T follicular helper cell (primary cell): ENCODE data around the gene RESF1.

Experiments
- DNase-seq: peaks from one replicate; pipeline ENCODE4 v3.0.0-alpha.2; 2020; ENCODE audit warnings: low read depth

Gene RESF1

DNA sequence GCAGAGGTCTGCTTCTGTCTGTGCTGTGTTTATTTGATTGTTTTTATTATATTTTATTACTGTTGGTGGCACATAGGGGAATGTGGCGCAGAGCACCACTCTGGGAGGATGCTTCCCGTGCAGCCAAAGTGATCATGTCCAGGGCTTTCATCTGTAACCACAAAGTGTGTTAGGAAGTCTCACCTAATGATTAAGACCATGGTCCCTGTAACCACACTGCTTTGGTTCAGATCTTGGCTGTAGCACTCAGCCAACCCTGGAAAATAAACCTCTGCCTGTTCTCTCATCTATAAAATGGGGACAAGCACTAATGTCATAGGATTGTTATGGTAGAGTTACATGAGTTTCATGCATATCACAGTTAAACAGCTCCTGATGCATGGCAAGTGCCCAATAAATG lies 1.9 kb downstream of the RESF1 start:
- DNase-seq, result no peak

DNA sequence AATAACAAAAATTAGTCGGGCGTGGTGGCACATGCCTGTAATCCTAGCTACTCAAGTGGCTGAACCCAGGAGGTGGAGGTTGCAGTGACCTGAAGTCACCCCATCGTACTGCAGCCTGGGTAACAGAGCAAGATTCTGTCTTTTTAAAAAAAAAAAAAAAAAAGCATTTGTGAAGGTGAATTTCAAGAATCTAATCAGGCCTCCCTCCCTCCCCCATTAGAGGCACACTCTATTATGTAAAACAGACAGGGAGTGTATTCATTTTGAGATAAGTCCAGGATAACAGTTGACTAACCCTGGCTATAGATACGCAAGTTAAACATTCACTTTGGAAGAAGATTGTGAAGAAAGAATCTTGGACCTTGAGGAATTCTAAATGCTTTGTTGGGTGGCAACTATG lies 2.9 kb downstream of the RESF1 start:
- DNase-seq, result no peak

DNA sequence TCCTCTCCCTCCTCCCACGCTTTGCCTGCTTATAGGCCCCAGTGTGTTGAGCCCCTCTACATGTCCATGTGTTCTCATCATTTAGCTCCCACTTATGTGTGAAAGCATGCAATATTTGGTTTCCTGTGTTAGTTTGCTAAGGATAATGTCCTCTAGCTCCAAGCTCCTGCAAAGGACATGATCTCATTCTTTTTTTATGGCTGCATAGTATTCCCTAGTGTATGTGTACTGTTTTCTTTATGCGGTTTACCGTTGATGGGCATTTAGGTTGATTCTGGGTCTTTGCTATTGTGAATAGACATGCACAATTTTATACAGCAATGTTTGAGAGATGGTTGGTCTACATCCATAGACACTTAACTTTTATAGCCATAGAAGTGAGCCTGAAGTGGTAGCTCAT lies 5.1 kb downstream of the RESF1 start:
- DNase-seq, result no peak

DNA sequence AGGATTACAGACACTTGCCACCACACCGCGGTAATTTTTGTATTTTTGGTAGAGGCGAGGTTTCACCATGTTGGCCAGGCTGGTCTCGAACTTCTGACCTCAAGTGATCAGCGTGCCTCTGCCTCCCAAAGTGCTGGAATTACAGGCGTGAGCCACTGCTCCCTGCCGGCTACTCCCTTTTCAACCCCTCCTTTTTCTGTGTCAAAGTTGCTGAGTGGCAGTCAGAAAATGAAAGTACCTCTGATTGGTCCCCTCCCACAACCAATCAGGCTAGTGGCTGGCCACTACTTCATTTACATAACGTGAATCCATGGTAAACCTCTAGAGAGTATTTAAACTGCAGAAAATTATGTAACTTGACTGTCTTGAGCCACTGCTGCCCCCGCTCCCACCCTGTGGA lies 5.9 kb downstream of the RESF1 start:
- peak; percentile 27 for DNase-seq

DNA sequence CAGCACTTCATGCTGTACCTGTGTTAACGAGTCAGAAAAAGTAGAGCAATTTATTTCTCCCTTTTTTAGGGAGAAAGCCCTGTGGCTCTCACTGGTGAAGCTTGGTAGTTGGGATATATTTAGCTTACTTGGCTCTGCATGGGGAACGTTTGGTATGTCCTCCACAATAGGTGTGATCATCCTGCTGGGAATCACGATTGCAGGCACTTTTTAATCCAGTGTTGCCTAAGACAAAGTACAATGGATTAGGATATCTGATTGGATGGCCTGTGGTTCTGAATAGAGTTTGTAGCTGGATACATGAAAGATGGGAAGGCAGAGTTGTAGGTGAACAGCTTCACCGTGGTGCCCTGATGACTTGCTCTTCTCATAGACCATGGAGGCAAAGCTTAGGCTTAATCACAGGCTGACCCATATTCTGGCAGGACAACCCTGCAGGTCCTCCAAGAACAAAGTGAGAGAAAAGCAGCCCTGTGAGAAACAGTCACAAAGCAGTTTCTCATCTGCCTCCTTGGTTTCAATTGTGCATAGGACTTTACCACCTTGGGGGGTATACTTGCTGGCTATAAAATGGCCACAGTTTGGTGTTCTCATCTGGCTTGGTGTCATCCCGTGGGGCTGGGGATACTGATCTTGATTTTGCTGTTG lies 7.5 kb downstream of the RESF1 start:
- no peak for DNase-seq

DNA sequence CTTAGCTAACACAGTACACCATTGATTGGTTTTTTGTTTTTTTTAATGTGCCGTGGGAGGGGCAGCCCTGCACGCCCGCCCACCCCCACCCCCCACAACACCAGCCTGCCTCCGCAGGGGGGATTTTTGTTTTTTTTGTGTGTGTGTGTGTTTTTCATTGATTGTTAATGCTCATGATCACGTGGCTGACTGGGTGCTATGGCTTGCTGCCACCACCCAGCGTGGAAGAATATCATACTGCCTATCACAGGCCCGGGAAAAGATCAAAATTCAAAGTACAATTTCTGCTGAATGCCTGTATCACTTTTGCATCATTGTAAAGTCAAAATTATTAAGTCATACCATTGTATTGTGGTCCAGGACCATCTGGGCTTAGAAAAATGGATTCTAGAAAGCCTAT lies 8.3 kb downstream of the RESF1 start:
- no peak for DNase-seq

DNA sequence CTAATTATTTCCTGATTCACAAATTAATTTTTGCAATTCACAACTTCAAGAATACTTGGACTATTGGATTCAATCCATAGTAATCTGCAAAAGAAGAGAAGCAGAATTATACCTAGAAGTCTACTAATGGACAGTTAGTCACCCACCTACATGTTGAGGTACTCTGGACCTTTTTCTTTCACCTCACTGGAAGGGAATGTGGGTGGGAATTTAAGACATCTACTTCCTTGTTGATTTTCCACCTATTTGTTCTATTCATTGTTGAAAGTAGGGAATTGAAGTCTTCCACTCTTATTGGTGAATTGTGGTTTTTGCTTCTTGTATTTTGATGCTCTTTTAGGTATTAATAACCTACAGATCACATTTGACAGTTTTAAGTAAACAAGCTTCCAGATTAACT lies 11.0 kb downstream of the RESF1 start:
- no peak for DNase-seq

DNA sequence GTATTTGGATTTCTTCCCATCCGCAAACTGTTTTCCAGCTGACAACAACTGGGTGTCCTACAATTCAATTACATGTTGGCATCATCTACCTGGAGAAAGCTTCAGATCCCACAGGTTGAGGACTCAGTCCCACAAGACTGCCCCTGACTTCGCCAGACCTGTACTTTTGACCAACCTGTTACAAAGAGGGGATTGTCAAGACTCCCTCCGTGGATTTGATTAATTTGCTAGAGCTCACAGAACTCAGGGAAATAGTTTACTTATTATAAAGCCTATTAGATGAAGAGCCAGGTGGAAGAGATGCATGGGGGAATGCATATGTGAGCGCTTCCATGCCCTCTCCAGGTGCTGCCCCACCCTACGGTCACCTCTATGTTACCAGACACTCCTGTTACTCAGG lies 14.6 kb downstream of the RESF1 start:
- no peak for DNase-seq

DNA sequence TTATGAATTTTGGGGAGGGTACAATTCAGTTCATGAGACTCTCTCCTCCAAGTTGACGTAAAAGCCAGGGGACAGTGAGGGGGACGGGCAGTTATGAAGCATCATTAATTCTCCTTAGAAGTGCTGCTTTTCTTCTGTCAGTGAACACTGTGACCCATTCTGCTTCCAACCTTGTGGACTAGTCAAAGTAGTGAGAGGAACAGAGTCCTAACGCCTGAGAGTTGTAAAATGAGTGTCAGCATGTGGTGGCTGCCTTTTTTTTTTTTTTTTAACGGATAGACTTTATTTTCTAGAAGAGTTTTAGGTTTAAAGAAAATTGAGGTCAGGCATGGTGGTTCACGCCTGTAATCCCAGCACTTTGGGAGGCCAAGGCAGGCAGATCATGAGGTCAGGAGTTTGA lies 15.5 kb downstream of the RESF1 start:
- no peak for DNase-seq

DNA sequence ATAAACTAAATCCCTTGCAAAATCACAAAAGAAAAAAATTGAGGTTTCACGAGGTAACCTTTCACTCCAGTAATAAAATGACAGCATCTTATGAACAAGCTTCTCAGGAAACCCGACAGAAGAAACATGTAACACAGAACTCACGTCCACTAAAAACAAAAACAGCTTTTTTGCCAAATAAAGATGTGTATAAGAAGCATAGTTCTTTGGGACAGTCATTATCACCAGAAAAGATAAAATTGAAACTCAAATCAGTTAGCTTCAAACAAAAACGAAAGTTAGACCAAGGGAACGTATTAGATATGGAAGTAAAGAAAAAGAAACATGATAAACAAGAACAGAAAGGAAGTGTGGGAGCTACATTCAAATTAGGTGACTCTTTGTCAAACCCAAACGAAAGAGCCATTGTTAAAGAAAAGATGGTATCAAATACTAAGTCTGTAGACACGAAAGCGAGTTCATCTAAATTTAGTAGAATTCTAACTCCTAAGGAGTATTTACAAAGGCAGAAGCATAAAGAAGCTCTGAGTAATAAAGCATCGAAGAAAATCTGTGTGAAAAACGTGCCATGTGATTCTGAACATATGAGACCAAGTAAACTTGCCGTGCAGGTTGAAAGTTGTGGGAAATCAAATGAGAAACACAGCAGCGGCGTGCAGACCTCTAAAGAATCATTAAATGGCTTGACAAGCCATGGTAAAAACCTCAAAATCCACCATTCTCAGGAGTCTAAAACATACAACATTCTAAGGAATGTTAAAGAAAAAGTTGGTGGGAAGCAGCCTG lies 25.8 kb downstream of the RESF1 start:
- DNase-seq, result no peak

DNA sequence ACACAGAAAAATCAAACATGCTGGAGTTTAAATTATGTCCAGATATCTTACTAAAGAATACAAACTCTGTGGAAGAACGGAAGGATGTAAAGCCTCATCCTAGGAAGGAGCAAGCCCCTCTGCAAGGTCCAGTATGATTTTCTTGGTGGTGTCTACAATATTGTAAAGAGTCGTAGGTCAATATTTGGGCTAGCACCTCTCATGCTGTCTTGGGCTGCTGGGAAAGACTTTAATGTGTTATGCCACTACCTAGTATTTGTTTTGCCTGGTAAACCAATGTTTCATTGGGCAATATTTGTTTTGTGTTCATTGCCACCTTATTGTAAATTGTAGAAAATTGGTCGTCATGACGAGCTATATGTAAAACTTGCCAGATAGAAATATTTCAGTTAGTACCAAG lies 26.6 kb downstream of the RESF1 start:
- DNase-seq, result no peak

DNA sequence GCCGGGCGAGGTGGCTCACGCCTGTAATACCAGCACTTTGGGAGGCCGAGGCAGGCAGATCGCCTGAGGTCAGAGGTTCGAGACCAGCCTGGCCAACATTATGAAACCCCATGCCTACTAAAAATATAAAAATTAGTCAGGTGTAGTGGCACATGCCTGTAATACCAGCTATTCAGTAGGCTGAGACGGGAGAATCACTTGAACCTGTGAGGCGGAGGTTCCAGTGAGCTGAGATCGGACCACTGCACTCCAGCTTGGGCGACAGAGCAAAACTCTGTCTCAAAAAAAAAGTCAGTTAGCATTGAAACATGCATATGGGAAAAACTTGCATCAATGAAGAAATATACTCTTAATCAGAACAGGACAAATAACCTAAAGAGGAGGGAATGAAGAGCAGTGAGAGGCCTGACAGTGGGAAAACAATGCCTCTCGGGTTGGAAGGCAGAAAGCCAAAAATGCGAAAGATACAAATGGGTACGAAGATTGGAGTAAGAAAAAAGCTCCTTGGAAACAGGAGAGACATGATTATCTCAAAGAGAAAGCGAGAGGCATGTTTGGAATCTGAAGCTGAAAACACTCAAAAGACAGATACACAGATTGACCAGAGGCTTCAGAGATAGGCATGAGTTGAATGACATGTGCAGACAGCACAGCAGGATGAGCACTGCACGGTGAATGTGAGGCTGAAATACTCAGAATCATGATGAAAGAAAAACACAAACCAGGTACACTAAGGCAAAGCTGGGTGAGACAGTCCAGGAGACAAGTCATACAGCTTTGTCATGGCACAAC lies 30.6 kb downstream of the RESF1 start:
- DNase-seq, result no peak

DNA sequence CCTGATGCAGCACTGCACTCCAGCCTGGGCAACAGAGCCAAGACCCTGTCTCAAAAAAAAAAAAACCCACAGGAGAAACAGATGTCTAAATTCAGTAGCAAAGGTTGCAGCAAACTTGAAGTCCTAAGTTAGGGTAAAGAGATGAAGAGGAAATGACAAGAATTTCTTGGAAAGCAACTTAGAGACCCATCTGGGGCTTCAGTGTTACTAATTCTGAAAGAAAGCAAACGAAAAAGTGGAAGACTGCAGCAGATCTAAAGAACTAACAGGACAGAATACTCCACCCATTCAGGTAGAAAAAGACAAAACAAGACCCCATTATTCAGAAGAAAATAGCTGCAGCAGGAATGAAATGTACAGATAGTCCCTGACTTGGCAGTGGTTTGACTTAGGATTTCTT lies 31.9 kb downstream of the RESF1 start:
- DNase-seq, result no peak

DNA sequence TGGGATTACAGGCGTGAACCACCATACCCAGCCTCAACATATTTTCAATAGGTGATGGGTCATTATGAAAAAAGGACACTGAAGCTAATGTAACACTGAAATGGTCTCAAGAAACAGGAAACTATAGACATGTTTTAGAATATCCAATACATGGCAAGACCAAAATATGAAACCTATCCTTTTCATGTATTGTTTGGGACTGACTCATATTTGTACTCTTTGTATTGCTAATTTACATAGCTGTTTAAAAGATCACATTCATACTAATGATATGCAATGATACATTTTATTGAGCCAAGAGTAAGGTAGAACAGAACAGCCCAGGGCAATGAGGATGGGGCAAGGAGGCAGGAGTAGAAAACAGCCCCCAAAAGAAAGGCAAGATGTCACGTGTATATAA lies 32.6 kb downstream of the RESF1 start:
- DNase-seq, result no peak

DNA sequence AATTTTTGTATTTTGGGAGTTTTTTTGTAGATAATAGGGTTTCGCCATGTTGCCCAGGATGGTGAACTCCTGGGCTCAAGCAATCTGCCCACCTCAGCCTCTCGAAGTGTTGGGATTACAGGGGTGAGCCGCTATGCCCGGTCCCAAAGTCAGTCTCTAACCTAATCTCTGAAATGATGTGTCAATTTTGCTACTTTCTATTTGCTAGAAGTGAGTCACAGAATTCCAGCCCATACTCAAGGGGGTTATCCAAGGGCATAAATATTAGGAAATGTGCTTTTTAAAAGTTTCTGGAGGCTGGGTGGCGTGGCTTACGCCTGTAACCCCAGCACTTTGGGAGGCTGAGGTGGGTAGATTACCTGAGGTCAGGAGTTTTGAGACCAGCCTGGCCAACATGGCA lies 40.5 kb downstream of the RESF1 start:
- DNase-seq, result no peak

DNA sequence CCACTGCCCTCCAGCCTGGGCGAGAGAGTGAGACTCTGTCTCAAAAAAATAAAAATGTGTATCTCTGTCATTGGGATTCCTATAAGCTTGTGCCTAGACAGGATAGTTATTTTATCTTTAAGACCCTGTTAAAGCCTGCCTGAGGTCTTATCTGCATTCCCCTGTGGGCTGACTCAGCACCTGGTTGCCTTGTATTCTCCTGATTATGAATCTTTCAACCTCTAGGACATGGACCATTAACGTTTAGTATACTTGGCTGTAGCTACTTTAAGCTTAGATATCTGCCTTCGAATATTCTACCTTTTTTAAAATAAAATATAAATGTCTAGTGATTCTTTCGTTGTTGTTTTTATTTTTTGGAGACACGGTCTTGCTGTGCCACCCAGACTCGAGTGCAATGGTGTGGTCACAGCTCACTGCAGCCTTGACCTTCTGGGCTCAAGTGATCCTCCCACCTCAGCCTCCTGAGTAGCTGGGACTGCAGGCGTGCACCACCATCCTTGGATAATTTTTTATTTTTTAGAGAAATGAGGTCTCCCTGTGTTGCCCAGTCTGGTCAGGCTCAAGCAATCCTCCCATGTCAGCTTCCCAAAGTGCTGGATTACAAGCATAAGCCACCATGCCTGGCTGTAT lies 41.3 kb downstream of the RESF1 start:
- DNase-seq, result no peak

DNA sequence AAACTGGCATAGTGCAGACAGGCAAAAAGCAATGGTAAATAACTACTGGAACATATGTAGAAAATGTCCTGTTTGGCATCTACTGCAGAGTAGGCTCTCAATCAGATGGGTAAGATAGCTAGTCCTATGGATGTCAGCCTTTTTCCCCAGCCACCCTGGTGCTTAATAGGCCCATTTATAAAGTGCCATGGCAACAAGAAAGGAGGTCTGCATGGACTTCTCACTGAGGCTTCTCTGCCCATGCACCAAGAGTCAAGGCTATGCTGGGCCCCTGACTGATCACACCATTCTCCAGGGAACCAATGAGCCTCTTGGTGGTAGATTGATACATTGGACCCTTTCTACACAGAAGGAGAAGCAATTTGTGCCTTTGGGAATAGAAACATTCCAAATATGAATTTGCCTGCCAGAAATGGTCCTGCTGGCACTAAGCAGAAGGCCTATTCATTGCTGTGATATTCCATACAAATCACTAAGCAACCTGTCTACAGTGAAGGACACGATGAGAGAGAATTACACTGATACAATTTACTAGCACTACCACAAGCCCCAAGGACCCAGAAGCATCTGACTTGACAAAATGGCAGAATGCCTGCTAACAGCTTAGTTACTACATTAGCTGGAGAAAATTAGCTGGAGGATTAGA lies 43.8 kb downstream of the RESF1 start:
- no peak for DNase-seq

DNA sequence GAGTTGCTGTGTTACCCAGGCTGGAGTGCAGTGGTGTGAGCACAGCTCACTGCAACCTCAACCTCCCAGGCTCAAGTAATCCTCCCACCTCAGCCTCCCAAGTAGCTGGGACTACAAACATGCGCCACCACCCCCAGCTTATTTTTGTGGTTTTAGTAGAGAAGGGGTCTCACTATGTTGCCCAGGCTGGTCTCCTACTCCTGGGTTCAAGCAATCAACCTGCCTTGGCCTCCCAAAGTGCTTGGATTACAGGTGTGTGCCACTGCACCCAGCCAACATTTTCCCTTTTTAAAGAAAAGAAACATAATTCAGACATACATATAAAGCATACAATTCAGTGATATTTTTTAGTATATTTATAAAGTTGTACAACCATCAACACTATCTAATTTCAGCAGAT lies 44.4 kb downstream of the RESF1 start:
- no peak for DNase-seq

DNA sequence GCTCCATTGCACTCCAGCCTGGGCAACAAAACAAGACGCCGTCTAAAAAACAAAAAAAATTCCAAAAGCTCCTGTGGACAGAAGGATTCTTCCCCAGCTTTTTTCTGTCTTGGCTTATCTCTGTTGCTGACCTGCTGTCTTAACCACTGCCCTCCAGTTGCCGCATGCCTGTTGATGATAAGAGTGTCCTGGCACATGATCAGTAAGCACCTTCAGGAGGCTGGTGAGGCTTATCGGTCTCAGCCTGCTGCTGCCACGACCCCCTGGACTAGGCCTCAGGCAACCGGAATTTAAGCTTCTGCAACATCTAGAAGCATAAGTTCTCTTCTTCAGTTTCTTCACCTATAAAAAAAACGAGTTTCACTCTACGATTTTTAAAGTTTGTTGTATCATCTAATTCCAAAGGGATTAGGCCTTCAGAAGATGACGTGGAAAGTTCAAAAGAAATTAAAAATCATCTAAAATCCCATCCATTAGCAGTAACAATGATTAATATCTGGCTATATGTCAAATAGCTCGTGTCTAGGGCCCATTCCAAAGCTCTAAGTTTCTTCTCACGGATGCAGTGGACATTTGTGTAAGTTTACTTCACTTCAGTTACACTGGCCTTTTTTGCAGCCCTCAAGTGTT lies 46.4 kb downstream of the RESF1 start:
- no peak for DNase-seq
